Neural progenitor cell (in vitro differentiated cells): Measurements from ENCODE around the gene AKAP6. TPM values are rescaled to one million over a fixed set of nuclear protein-coding genes. Genes with fewer than 3 reads are reported as not detected.

Source experiments
- DNase-seq: peaks from one replicate; pipeline ENCODE4 v3.0.0-alpha.2; 2016; ENCODE audit warnings: low spot score
- H2AFZ ChIP-seq: fragments of 200-600 bp; sonication (generic); replicated peaks from 2 replicates; pipeline ENCODE4 v1.6.1; 2016; ENCODE audit warnings: antibody characterized with exemption
- H3F3A ChIP-seq: fragments of 200-600 bp; sonication (generic); 2 replicates; pipeline ENCODE4 v1.6.1; 2016; ENCODE audit warnings: antibody characterized with exemption, low read depth
- H3K27ac ChIP-seq: fragments of 200-600 bp; sonication (generic); 2 replicates; pipeline ENCODE4 v1.5.1; 2016; ENCODE audit warnings: mild to moderate bottlenecking
- H3K27me3 ChIP-seq: fragments of 200-600 bp; sonication (generic); 2 replicates; pipeline ENCODE4 v1.6.1; 2016; ENCODE audit warnings: mild to moderate bottlenecking, moderate library complexity
- H3K36me3 ChIP-seq: fragments of 200-600 bp; sonication (generic); 2 replicates; pipeline ENCODE4 v1.5.1; 2016
- H3K4me1 ChIP-seq: fragments of 200-600 bp; sonication (generic); 2 replicates; pipeline ENCODE4 v1.6.1; 2016; ENCODE audit warnings: mixed run types
- H3K4me2 ChIP-seq: fragments of 200-600 bp; sonication (generic); 2 replicates; pipeline ENCODE4 v1.6.1; 2016
- H3K4me3 ChIP-seq: fragments of 200-600 bp; sonication (generic); 2 replicates; pipeline ENCODE4 v1.5.1; 2016
- H3K79me2 ChIP-seq: fragments of 200-600 bp; sonication (generic); 2 replicates; pipeline ENCODE4 v1.6.1; 2016; ENCODE audit warnings: low read depth
- H3K9ac ChIP-seq: fragments of 200-600 bp; sonication (generic); 2 replicates; pipeline ENCODE4 v1.6.1; 2016
- H3K9me3 ChIP-seq: fragments of 200-600 bp; sonication (generic); 2 replicates; pipeline ENCODE4 v1.5.1; 2016; ENCODE audit warnings: low read depth
- H4K20me1 ChIP-seq: fragments of 200-600 bp; sonication (generic); 2 replicates; pipeline ENCODE4 v1.6.1; 2016; ENCODE audit warnings: low read depth
- H3K27ac Mint-ChIP-seq: 3 replicates; pipeline ENCODE4 v1.8.0; 2021; ENCODE audit warnings: mixed read lengths
- H3K27me3 Mint-ChIP-seq: 2 replicates; pipeline ENCODE4 v1.8.0; 2022; ENCODE audit warnings: low read depth, mild to moderate bottlenecking, inconsistent platforms, moderate library complexity, mixed read lengths; ENCODE audit not compliant: insufficient read depth
- H3K36me3 Mint-ChIP-seq: 3 replicates; pipeline ENCODE4 v1.8.0; 2021; ENCODE audit warnings: mixed read lengths
- H3K4me1 Mint-ChIP-seq: 3 replicates; pipeline ENCODE4 v1.8.0; 2021; ENCODE audit warnings: mixed read lengths
- H3K4me3 Mint-ChIP-seq: 3 replicates; pipeline ENCODE4 v1.8.0; 2021; ENCODE audit warnings: mild to moderate bottlenecking, moderate library complexity, mixed read lengths
- H3K9me3 Mint-ChIP-seq: 3 replicates; pipeline ENCODE4 v1.8.0; 2020; ENCODE audit warnings: mixed read lengths
- CTCF ChIP-seq: fragments of 200-600 bp; sonication (generic); IDR thresholded peaks from 2 replicates; pipeline ENCODE4 v1.5.1; 2017; ENCODE audit warnings: antibody characterized with exemption, mild to moderate bottlenecking
- EZH2 ChIP-seq: fragments of 200-600 bp; sonication (generic); IDR thresholded peaks from 2 replicates; pipeline ENCODE4 v1.6.1; 2017; ENCODE audit warnings: antibody characterized with exemption, mild to moderate bottlenecking, moderate library complexity
- EZH2phosphoT487 ChIP-seq: fragments of 200-600 bp; sonication (generic); IDR thresholded peaks from 2 replicates; pipeline ENCODE4 v1.6.1; 2017; ENCODE audit warnings: antibody characterized with exemption
- total RNA-seq: library from RNA; depleted of rRNA; stranded (reverse); fragments of >200 nt; gene quantifications from 2 replicates; pipeline ENCODE4 v1.2.3, GENCODE V29; 2015; ENCODE audit warnings: low replicate concordance

Gene AKAP6
- total RNA-seq, 1 donor from 2014 or later, result 3.7 TPM

DNA sequence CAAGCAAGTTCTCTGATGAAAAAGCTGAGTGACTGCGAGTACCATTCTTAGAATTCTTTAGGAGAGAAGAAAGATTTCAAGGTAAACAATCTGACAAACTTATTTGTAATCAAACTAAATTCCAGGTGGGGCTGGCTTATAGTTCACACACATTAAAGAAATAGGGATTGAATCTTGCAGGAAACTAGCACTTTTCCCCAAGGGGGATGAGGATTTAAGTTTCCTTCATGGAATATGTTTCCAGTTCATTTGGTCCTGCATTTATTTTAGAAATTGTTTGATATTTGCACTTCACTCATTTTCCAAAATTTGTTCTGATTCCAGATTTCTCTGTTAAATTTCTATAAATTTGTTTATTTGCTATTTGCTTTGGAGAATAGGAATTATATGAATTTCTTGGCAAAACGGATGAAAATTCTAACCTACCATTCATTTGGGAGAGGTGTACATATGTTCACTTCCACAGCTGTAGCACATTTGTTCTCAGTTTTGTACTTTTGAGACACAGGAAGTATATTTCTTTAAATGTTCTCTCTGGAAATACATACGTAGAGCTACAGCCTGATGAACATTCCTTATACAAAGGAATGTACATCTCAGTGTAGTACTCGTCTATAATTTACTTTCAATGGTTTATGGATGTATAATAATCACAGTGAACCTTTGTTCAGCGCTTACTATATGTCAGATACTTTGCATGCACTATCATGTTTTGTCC lies 145.5 kb downstream of the AKAP6 start:
- Histone ChIP-seq H3K4me3 (no peak overlapping the region), H3K4me1 (peaks cover 8% of the 10 kb centered on the region), H3K27me3 (no peaks in the 10 kb centered on the region), H3K79me2 (no peaks in the 10 kb centered on the region), H3K9me3 (no peaks in the 10 kb centered on the region), H3K36me3 (no peaks in the 10 kb centered on the region), H2AFZ (no peak overlapping the region), H4K20me1 (no peaks in the 10 kb centered on the region), H3K9ac (no peak overlapping the region), H3F3A (no peaks in the 10 kb centered on the region), H3K4me2 (no peak overlapping the region), H3K27ac (no peak overlapping the region)
- no peak for DNase-seq
- no peak for TF ChIP-seq EZH2
- TF ChIP-seq CTCF, result no peak
- H3K4me3 Mint-ChIP-seq, result no peak overlapping the region
- H3K4me1 Mint-ChIP-seq, result peaks cover 24% of the 10 kb centered on the region
- no peak overlapping the region for H3K27ac Mint-ChIP-seq
- no peaks in the 10 kb centered on the region for H3K9me3 Mint-ChIP-seq
- no peaks in the 10 kb centered on the region for H3K27me3 Mint-ChIP-seq
- H3K36me3 Mint-ChIP-seq, result no peaks in the 10 kb centered on the region

GRCh38 chr14:32476532-32476931 lies 147.4 kb downstream of the AKAP6 start:
- Histone ChIP-seq H3K9ac (no peak overlapping the region), H3K27me3 (no peaks in the 10 kb centered on the region), H3K4me2 (no peak overlapping the region), H4K20me1 (no peaks in the 10 kb centered on the region), H3K9me3 (no peaks in the 10 kb centered on the region), H3K4me1 (peaks cover 11% of the 10 kb centered on the region), H3K79me2 (no peaks in the 10 kb centered on the region), H3F3A (no peaks in the 10 kb centered on the region), H3K36me3 (no peaks in the 10 kb centered on the region), H3K27ac (no peak overlapping the region), H2AFZ (no peak overlapping the region), H3K4me3 (no peak overlapping the region)
- TF ChIP-seq CTCF (no peak), EZH2phosphoT487 (no peak)
- H3K9me3 Mint-ChIP-seq, result no peaks in the 10 kb centered on the region
- H3K27me3 Mint-ChIP-seq, result no peaks in the 10 kb centered on the region
- H3K4me3 Mint-ChIP-seq, result no peak overlapping the region
- H3K4me1 Mint-ChIP-seq, result peaks cover 24% of the 10 kb centered on the region
- H3K36me3 Mint-ChIP-seq, result no peaks in the 10 kb centered on the region
- H3K27ac Mint-ChIP-seq, result no peak overlapping the region
- no peak for DNase-seq

DNA sequence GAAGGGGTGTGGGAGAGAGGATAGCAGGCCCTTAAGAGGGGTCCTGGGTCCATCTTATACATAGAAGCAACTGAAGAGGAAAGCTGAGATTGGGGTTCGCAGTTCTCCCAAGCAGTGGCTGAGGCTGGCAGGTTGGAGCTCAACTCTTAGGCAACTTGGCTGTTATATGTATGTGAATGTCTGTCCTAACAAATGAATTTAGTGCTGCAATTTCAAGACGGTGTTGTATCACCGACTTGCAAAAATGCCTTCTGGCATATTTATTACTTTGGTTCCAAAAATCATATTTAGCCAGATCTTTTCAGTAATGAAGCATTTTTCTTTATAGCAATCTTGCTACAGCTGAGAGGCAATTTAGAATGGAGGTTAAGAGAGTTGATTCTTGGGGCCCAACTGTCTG lies 148.3 kb downstream of the AKAP6 start:
- Histone ChIP-seq H3K4me3 (no peak overlapping the region), H2AFZ (no peak overlapping the region), H3K4me1 (peaks cover 11% of the 10 kb centered on the region), H4K20me1 (no peaks in the 10 kb centered on the region), H3K36me3 (no peaks in the 10 kb centered on the region), H3K27ac (no peak overlapping the region), H3F3A (no peaks in the 10 kb centered on the region), H3K4me2 (no peak overlapping the region), H3K9me3 (no peaks in the 10 kb centered on the region), H3K9ac (no peak overlapping the region), H3K27me3 (no peaks in the 10 kb centered on the region), H3K79me2 (no peaks in the 10 kb centered on the region)
- Mint-ChIP-seq H3K27me3 (no peaks in the 10 kb centered on the region), H3K27ac (no peak overlapping the region), H3K4me1 (peaks cover 18% of the 10 kb centered on the region), H3K4me3 (no peak overlapping the region), H3K9me3 (no peaks in the 10 kb centered on the region), H3K36me3 (no peaks in the 10 kb centered on the region)
- no peak for TF ChIP-seq EZH2phosphoT487
- no peak for TF ChIP-seq EZH2
- no peak for TF ChIP-seq CTCF
- no peak for DNase-seq
